DMS79 treated with DMSO at 0.1 percent for 48 hours (cell line): ENCODE data around the gene SLC66A1.

Experiments used
- DNase-seq: peaks from one replicate; lab custom pipeline; 2025; lab: John Stamatoyannopoulos, UW

Gene SLC66A1

DNA sequence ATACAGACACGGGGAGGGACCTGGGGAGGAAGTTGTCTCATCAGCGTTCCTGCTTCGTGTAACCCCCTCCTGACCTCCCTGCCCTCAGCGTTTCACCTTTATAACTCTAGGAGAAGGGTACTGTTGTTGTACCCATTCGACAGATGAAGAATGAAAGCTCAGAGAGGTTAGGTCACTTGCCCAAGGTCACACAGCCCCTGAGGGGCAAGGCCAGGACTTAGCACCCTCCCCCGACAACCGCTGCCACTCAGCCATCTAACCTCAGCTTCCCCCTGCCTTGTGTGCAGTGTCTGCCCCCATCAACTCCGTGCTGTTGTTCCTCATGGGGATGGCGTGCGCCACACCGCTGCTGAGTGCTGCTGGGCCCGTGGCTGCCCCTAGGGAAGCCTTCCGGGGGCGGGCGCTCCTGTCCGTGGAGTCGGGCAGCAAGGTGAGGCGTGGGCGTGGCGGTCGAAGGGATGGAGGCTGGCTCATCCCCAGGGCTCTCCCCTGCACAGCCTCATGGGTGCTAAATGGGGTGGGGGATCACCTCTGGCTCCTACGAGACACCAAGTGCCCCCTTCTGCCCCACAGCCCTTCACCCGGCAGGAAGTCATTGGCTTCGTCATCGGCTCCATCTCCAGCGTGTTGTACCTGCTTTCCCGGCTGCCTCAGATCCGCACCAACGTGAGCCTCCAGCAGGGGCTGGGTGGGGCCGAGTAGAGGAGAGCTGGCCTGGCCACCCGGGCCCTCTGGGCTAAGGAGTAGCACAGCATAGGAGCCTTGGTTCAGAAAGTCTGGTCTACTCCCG is 14.0 kb downstream of the SLC66A1 start:
- no peak for DNase-seq

DNA sequence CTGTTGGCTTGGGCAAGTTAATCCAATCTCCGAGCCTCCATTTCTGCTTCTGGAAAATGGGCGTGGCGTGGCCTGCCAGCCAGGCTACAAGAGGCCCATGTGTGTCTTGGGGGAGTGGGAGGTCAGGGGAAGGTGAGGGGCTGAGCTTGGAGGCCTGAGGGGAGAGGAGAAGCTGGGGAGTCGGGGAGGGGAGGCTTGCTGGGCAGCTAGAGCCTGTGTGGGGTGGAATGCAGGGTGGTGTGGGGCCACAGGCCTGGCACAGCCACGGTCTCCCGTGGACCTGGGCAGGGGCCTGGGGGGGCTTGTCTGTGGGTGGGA is 14.6 kb downstream of the SLC66A1 start:
- DNase-seq, result no peak

DNA sequence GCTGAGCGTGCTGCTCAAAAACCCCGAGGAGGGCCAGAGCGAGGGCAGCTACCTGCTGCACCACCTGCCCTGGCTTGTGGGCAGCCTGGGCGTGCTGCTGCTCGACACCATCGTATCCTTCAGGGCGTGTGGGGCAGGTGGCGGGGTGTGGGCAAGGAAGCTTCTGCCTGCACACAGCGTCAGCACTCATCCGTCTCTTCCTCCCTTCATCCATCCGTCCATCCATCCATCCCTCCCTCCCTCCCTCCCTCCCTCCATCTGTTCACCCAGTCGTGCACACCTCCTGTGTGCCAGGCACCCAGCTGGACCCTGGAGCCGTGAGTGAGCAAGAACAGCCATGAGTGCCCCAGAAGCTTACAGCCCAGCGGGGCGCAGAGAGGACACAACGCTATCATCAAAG is 15.2 kb downstream of the SLC66A1 start:
- DNase-seq, result no peak

DNA sequence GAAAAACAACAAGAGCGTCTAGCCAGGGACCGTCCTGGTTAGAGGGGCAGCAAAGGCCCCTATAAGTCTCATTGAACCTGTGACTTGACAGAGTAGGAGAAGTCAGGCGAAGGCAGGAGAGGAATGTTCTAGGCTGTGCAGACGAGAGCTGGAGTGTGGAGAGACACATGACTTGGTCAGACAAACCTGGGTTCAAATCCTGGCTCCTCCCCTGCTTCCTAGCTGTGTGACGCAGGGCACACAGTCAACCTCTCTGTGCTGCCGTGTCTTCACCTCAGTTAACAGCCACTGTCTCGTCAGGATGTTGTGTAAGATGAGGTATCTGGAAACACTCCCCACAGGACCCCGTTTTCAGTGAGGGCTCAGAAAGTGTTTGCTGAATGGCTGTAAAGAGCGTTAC is 15.6 kb downstream of the SLC66A1 start:
- no peak for DNase-seq

DNA sequence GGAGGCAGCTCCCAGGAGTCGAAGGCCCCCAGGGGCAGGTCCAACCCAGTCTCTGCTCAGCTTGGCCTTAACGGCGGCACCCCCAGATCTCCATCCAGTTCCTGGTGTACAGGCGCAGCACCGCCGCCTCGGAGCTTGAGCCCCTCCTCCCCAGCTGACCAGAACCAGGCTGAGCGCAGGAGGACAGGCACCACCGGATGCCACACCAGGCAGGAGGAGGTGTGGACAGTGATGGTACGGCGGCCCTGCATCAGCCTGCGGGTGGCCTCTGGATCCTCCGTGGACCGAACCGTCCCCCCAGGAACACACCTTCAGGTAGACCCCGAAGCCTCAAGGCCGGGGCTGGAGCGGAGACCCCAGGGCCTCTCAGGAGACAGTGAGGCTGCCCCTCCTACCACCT is 16.4 kb downstream of the SLC66A1 start:
- DNase-seq, result no peak

DNA sequence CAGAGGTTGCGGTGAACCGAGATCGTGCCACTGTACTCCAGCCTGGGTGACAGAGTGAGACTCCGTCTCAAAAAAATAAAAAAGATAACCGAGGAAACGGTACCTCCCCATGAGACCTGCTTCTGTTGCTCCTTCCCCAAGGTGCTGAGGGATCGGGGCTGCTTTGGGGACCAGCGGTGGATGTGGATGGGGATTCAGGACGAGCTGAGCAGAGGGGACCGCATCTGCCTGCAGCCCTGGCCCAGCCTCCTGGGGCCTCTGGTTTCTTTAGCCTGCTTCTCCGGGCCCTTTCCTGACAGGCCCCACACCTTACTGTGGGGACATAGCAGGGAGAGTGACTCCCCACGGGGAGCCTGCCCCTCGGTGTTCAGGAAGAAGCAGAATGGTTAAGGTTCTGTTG is 17.1 kb downstream of the SLC66A1 start:
- no peak for DNase-seq

DNA sequence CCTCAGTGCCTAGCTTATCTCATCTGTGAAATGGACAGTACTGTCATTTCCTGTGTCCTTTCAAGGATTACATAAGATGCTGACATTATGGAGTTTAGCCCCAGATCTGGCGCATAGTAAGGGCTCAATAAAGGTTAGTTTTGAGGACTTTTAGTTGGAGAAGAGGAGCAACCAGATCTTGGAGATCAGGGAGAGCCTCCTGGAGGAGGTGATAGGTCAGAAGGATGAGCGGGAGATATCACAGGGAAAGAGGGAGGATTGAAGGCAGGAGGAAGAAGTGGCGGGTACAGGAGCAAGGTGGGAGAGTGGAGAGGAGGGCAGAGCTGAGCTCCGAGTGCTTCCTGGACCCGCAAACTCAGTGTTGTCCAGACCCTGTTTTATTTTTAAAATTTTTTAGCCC is 17.5 kb downstream of the SLC66A1 start:
- no peak for DNase-seq

DNA sequence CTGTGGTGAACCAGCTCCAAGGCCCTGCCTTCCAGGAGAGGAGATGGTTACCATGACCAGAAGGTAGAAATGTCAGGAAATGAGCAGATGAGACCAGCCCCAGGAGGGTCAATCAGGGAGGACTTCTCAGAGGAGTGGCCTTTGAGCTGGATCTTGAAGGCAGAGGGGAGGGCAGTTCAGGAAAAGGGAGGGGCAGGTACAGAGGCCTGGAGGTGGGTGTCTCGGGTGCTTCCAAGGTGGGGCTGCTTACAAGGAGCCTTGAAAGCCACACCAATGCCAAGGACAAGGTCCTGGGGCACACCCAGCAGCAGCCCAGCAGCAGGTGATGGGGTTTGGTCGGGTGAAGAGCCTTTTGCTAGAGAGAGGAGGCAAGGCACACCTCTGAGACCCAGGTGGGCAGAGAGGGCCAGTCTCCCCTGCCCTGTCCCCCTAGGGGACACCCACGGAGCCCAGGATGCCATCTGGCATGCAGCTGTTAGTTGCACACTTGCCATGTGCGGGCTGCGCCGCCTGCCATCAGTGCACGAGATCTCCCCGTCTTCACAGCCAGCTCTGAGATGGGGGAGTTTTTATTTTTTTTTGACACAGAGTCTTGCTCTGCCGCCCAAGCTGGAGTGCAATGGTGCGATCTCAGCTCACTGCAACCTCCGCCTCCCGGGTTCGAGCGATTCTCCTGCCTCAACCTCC is 18.5 kb downstream of the SLC66A1 start:
- DNase-seq, result no peak

DNA sequence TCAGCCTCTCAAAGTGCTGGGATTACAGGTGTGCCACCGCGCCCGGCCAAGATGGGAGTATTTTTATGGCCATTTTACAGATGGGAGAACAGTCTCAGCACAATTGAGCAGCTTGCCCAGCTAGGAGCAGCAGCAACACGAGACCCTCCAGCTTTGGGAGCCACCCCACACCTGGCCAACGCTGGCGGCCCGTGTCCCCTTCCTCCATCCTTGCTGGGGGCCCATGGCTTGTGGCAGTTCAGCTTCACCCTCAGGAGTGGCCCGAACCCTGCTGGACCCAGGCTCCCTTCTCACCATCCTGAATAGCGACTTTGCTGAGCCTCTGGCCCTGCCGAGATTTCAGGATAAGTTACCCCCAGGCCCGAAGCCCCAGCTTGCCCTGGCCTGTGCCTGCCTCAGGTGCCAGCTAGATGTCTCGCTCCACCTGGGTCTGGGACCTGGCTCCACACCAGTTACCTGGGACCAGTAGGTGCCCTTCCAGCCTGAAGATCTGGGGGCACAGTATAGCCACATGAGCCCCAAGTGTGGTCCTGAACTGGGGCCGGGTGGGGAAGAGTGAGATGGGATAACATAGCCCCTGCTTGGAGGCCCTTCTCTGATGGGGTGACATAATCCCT is 19.2 kb downstream of the SLC66A1 start:
- DNase-seq, result no peak

DNA sequence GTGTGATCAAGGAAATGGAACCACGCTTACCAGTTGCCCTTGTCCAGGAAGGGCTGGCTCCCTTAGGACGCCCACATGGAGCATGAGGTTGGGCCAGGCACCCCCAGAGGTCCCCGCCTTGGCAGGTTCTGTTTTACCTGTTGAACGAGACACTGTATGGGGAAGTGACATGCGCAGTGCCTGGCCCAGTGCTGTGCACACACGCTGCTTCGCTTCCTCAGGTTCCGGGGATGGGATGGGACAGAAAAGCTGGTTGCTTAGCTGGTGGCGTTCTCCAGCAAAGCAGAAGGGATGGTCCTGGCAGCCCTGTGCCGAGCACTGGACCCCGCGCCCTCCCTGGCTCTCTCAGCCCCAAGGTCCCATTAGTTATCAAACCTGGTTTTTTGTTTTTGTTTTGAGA is 20.7 kb downstream of the SLC66A1 start:
- DNase-seq, result no peak

DNA sequence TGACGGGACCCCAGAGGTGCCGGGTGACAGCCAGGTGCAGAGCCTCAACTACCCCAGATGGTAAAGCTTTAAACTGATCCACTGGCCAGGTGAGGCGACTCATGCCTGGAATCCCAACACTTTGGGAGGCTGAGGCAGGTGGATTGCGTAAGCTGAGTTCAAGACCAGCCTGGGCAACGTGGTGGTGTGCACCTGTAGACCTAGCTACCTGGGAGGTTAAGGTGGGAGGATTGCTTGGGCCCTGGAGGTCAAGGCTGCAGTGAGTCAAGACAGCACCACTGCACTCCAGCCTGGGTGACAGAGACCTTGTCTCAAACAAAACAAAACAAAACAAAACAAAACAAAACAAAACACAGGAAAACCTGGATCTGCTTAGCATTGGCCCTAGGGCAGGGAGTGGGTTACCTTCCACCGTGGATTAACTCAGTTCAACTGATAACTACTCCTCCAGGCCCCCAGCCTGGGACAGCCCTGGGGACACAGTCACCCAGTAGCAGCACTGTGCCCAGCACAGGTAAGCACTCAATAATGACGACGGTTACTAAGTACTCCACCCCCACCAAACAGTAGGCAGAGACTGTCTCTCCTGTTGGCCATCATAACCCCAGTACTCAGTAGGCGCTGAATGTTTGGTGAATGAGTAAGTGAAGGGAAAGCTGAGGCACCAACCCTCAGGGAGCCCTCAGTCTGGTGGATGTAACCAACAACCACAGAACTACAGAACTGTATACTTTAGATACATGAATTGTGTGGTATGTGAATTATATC is 21.6 kb downstream of the SLC66A1 start:
- DNase-seq, result no peak

DNA sequence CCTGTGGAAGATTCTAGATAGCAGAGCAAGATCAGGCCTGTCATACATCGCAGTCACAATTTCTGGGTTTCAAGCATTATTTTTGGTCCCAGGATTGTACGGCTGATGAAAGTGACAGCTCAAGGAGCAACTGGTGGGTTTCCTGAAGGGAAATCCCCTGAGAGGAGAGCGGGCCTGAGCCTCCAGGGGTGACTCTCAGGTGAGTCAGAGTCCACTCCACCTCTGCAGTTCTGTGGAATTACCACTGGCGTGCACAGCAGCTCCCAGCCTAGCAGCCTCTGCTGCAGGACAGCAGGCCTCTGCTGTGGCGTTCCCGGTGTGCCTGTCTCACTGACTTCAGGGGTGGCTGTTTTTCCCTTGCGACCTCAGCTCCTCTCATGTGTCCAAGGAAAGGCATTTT is 24.4 kb downstream of the SLC66A1 start:
- no peak for DNase-seq

DNA sequence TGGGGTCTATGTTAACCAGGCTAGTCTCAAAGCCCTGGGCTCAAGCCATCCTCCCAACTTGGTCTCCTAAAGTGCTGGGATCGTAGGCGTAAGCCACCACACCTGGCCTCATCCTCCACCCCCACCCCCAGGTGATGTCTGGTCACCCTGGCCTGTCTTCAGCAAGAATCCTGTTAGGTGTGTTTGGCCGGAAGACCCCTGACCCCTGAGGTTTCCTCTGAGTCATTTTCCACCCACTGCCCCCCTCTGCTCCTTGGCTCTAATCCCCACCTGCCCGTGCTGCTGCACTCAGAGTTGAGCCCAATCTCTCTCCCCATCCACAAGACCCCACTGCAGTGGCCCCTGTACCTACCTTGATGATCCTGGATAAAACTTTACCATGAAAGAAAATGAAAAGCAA is 25.2 kb downstream of the SLC66A1 start:
- no peak for DNase-seq

DNA sequence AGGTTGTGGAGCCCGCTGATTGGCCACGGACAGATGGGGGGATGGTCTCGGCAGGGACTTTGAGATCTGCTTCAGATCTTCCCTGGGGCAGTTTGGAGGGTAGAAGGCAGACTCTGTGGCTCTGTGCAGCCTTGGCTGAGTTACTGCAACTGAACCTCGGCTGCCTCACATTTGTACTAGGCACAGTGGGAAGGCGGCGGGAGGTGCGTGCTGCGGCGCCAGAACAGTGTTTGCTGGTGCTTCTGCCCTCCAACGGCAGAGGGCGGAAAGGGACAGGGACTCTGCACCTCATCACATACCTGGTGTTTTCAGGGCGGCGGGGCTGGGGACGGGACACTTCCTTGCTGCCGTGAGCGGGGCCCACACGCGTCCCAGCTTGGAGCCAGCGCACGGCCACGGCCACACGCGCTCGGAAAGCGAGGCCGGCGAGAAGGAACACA is 26.2 kb downstream of the SLC66A1 start:
- DNase-seq, result no peak

DNA sequence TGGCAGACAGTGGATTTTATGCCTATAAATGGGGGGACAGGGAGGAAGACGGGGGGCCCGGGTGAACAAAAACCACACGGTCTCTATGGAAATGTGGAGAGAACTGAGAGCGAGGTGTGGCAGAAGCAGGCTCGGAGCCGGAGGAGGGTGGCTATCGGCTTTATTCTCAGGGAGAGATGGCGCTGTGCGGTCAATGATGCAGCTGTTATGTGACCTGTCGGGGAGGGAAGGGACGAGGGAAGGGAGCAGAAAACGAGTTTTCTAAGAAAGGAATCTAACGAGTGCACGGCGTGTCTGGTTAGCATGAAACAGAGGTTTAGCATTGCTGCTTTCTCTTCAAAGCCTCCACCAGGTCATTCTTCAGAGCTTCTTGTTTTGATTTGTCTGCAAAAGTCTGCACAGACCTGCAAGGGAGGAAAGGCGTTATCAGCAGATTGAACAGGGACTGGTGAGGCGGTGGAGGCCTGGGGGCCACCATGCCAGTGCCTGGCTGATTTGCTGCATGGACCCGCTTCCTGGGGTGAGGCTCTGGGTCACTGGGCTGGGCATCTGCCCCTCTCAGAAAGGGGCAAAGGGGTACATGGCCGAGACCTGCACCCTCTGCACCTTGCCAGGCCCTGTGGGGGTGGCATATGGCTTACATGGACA is 27.2 kb downstream of the SLC66A1 start:
- DNase-seq, result no peak

DNA sequence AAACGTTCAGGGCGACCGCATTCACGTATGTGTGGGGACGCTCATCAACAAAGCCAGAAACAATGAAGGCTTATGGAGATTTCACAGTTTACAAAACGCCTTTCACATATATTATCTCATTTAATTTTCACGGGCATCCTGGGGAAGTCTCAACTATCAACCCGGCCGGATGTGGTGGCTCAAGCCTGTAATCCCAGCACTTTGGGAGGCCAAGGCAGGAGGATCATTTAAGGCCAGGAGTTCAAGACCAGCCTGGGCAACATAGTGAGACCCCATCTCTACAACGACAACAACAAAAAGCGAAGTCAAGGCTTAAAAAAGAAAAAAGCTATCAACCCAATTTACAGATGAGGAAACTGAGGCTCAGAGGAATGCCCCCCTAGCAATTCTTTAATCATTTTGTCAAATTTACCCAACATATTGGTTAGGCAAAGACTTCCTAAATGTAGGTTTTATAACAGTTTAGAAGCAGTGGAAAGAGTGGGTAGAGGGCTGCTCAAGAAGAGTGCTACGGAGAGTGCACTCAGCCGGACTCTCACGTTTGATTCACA is 28.3 kb downstream of the SLC66A1 start:
- no peak for DNase-seq

DNA sequence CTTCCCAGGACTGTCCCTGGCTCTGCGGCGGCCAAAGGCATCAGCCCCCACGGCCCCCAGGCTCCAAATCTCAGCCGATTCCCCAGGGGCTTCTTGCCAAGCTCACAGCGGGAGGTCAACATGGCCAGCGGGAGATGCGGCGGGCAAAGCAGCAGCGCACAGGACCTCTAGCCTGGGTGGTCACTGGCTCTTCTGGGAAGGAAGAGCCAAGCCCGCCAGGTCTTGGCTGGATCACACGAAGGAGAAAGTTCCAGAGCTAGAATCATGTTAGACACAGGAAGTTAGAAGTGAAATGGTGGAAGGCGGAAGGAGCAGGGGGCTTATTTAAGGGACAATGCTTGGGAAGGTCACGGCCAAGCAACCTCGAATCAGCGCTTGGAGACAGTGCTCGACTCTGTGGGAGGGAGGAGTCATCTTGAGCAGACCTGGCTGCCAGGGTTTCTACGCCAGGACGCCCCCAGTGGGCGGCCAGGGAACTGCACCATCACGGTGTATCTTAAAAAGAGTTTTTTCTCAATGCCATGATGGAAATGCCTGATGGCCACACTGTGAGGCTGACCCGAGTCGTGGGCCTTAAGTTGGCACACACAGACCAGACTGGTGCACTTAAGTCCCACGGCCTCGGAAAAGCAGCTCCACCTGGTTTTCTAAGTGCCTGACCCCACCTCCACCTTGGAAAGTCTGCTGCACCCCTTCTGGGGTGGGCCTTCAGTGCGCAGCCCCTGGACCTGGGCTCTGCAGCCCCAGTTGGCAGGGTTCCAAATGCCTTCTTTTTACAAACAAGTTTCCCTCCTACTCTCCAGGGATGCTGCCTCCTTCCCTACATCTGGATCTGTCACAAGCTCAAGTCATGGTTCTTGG is 29.3 kb downstream of the SLC66A1 start:
- no peak for DNase-seq

DNA sequence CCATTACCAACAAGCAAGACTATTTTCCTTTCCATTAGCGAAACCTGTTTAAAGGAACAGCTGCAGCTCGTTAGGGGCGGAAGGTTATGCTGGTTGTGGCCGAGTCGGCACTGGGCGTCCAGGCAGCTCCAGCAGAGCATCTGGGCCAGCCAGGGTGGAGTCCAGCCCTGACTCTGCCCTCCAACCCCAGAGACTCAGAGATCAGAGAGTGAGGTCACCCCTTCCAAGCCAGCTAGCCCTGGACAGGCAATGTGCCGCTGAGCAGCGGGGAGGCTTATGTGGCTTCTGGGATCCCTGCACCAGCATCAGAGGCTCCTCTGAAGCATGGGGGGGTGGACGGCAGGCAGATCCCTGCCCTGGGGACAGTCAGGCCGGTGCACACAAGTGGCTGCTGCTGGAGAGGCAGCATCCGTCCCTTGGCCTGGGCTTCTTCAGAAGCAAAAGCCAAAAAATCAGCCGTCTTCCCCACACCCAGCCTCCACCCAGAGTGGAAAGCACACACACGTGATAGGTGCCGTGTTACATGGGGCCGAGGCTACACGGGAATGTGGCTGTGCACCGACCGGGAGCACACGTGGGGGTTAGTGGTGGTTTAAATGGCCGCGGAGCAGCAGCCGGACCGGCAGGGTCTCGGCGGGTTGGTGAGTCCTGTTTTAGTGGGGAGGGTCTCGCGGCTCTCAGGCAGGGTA is 30.1 kb downstream of the SLC66A1 start:
- no peak for DNase-seq

DNA sequence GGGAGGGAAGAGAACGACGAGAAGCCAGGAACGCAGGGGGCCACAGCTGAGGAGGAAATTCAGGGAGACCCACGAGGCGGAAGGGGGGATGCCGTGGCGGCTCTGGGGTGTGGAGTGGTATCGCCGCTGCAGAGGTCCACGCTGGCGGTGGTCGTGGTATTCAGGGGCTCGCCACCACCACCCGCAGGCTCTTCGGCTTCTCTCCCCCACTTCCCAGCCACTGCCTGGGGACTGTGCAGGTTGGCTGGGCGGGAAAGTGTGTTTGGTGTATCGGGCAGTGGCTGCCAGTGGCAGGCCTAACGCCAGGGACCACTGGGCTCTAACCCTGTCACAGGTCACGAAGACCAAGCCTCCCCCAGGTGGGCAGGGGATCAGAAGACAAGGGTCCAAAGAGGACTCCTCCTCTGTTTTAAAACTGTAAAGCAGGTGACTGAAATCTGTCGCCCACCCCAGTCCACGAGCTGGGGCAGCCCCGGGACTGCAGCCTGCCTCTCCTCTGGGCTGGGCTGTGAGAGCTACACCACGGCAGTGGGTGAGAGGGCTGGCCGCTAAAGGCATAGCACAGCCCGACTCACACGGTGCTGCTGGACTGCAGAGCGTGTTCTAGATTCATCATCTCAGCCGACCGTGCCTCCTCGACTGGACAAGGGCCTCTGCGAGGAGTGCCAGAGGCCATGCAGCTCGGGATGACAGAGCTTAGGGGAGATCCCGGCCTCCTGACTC is 30.9 kb downstream of the SLC66A1 start:
- DNase-seq, result no peak
